IgD-negative memory B cell (primary cell): ENCODE results near the gene TRPV3. TPM values are rescaled to one million over a fixed set of nuclear protein-coding genes. Genes with fewer than 3 reads are reported as not detected.
A peak's percentile ranks its signal among the peaks of the same experiment; 100 is the strongest.

Experiments used
- H3K27ac Mint-ChIP-seq, 3 donors: one replicate each; pipeline ENCODE4 v1.8.0; 2020 to 2022; ENCODE audit warnings: mild to moderate bottlenecking in 3 of 3, mixed read lengths in 3 of 3, moderate library complexity in 1 of 3
- H3K27me3 Mint-ChIP-seq: one replicate; pipeline ENCODE4 v1.8.0; 2021; ENCODE audit warnings: mixed read lengths
- H3K36me3 Mint-ChIP-seq: one replicate; pipeline ENCODE4 v1.8.0; 2020; ENCODE audit warnings: mild to moderate bottlenecking, mixed read lengths
- H3K4me1 Mint-ChIP-seq, 3 donors: one replicate each; pipeline ENCODE4 v1.8.0; 2020 to 2022; ENCODE audit warnings: mixed read lengths in 3 of 3, mild to moderate bottlenecking in 1 of 3
- H3K4me3 Mint-ChIP-seq, 4 donors: one replicate each; pipeline ENCODE4 v1.8.0; 2020 to 2022; ENCODE audit warnings: mild to moderate bottlenecking in 4 of 4, mixed read lengths in 4 of 4, moderate library complexity in 3 of 4
- H3K9me3 Mint-ChIP-seq, 3 donors: one replicate each; pipeline ENCODE4 v1.8.0; 2020 to 2021; ENCODE audit warnings: mixed read lengths in 3 of 3, mild to moderate bottlenecking in 1 of 3
- polyA plus RNA-seq: library from polyadenylated mRNA; unstranded; fragments of 300-500 nt; fragmentation: Illumina TruSeq; gene quantifications from one replicate; pipeline ENCODE4 v1.2.3, GENCODE V29; 2021

TRPV3 gene
- polyA plus RNA-seq, 1 donor from 2014 or later: 2.2 TPM

- Mint-ChIP-seq H3K9me3 (peaks cover 0 to 5% (median 0%) of the 10 kb centered on the region in 3 donors), H3K36me3 (no peaks in the 10 kb centered on the region), H3K4me3 (no peak overlapping the region), H3K27me3 (peaks cover 1% of the 10 kb centered on the region), H3K27ac (no peak overlapping the region), H3K4me1 (no peaks in the 10 kb centered on the region)
Observed at GRCh38 chr17:3507071-3507470, 50.5 kb downstream of the TRPV3 start.

- H3K4me1 Mint-ChIP-seq: no peaks in the 10 kb centered on the region
- no peak overlapping the region for H3K4me3 Mint-ChIP-seq
- H3K27ac Mint-ChIP-seq: no peak overlapping the region
- H3K27me3 Mint-ChIP-seq: peaks cover 1% of the 10 kb centered on the region
- H3K36me3 Mint-ChIP-seq: no peaks in the 10 kb centered on the region
- H3K9me3 Mint-ChIP-seq: peaks cover 0 to 5% (median 0%) of the 10 kb centered on the region in 3 donors
Observed at GRCh38 chr17:3506054-3506453, 51.6 kb downstream of the TRPV3 start.

- Mint-ChIP-seq H3K9me3 (peaks cover 0 to 5% (median 0%) of the 10 kb centered on the region in 3 donors), H3K4me1 (no peaks in the 10 kb centered on the region), H3K4me3 (no peak overlapping the region), H3K36me3 (no peaks in the 10 kb centered on the region), H3K27ac (no peak overlapping the region), H3K27me3 (peaks cover 1% of the 10 kb centered on the region)
Observed at GRCh38 chr17:3505008-3505407, 52.6 kb downstream of the TRPV3 start.

GRCh38 chr17:3503285-3503684, 54.3 kb downstream of the TRPV3 start:
- Mint-ChIP-seq H3K36me3 (no peaks in the 10 kb centered on the region), H3K27ac (no peak overlapping the region), H3K9me3 (no peaks in the 10 kb centered on the region), H3K4me1 (no peaks in the 10 kb centered on the region), H3K4me3 (no peak overlapping the region), H3K27me3 (no peaks in the 10 kb centered on the region)

GRCh38 chr17:3502466-3502865, 55.1 kb downstream of the TRPV3 start:
- Mint-ChIP-seq H3K4me1 (no peaks in the 10 kb centered on the region), H3K36me3 (no peaks in the 10 kb centered on the region), H3K9me3 (no peaks in the 10 kb centered on the region), H3K4me3 (no peak overlapping the region), H3K27me3 (no peaks in the 10 kb centered on the region), H3K27ac (no peak overlapping the region)

- H3K9me3 Mint-ChIP-seq: no peaks in the 10 kb centered on the region
Observed at GRCh38 chr17:3501344-3501743, 56.3 kb downstream of the TRPV3 start.

GRCh38 chr17:3497101-3497500, 60.5 kb downstream of the TRPV3 start:
- Mint-ChIP-seq H3K27ac (no peak overlapping the region), H3K4me1 (no peaks in the 10 kb centered on the region), H3K36me3 (peaks cover 2% of the 10 kb centered on the region), H3K9me3 (peaks cover 0 to 4% (median 2%) of the 10 kb centered on the region in 3 donors), H3K27me3 (peaks cover 10% of the 10 kb centered on the region), H3K4me3 (no peak overlapping the region)

More at GRCh38 chr17:3501344-3501743, 56.3 kb downstream of the TRPV3 start:
- Mint-ChIP-seq H3K36me3 (no peaks in the 10 kb centered on the region), H3K4me3 (no peak overlapping the region), H3K27ac (no peak overlapping the region), H3K4me1 (no peaks in the 10 kb centered on the region), H3K27me3 (no peaks in the 10 kb centered on the region)

- H3K9me3 Mint-ChIP-seq: no peaks in the 10 kb centered on the region
- H3K4me1 Mint-ChIP-seq: no peaks in the 10 kb centered on the region
- H3K27me3 Mint-ChIP-seq: peaks cover 21% of the 10 kb centered on the region
- no peak overlapping the region for H3K27ac Mint-ChIP-seq
- no peak overlapping the region for H3K4me3 Mint-ChIP-seq
- H3K36me3 Mint-ChIP-seq: no peaks in the 10 kb centered on the region
Observed at GRCh38 chr17:3485481-3486068, 72.0 kb downstream of the TRPV3 start.

- peaks cover 9% of the 10 kb centered on the region for H3K27me3 Mint-ChIP-seq
- H3K9me3 Mint-ChIP-seq: no peaks in the 10 kb centered on the region
- no peaks in the 10 kb centered on the region for H3K4me1 Mint-ChIP-seq
- no peak overlapping the region for H3K27ac Mint-ChIP-seq
- H3K4me3 Mint-ChIP-seq: no peak overlapping the region
- no peaks in the 10 kb centered on the region for H3K36me3 Mint-ChIP-seq
Observed at GRCh38 chr17:3482852-3483251, 74.8 kb downstream of the TRPV3 start.

- Mint-ChIP-seq H3K4me1 (peaks cover 0 to 8% (median 1%) of the 10 kb centered on the region in 3 donors), H3K4me3 (no peak overlapping the region), H3K9me3 (no peaks in the 10 kb centered on the region), H3K27ac (no peak overlapping the region), H3K27me3 (peaks cover 2% of the 10 kb centered on the region), H3K36me3 (no peaks in the 10 kb centered on the region)
Observed at GRCh38 chr17:3479988-3480387, 77.6 kb downstream of the TRPV3 start.

- Mint-ChIP-seq H3K27ac (no peak within 1 kb of the TSS), H3K4me1 (peaks cover 0 to 8% (median 1%) of the 10 kb centered on the region in 3 donors), H3K27me3 (peaks cover 2% of the 10 kb centered on the region), H3K4me3 (peak within 1 kb of the TSS in 2 of 4 donors; percentile 39 to 71), H3K9me3 (no peaks in the 10 kb centered on the region), H3K36me3 (no peaks in the 10 kb centered on the region)
Observed at GRCh38 chr17:3475812-3476610, 81.6 kb downstream of the TRPV3 start, which contains the start of gene ASPA. Gene ASPA, plus strand, starts transcription at chr17:3475997. Its CDS starts 163 bp downstream, at chr17:3476160.

GRCh38 chr17:3475251-3475685, 82.3 kb downstream of the TRPV3 start:
- Mint-ChIP-seq H3K9me3 (no peaks in the 10 kb centered on the region), H3K4me3 (no peak overlapping the region), H3K27me3 (peaks cover 2% of the 10 kb centered on the region)

GRCh38 chr17:3474212-3474611, 83.4 kb downstream of the TRPV3 start:
- Mint-ChIP-seq H3K4me1 (peaks cover 0 to 8% (median 1%) of the 10 kb centered on the region in 3 donors), H3K4me3 (no peak overlapping the region), H3K27ac (no peak overlapping the region), H3K36me3 (peaks cover 2% of the 10 kb centered on the region), H3K27me3 (no peaks in the 10 kb centered on the region), H3K9me3 (no peaks in the 10 kb centered on the region)

More at GRCh38 chr17:3475251-3475685, 82.3 kb downstream of the TRPV3 start:
- peaks cover 0 to 8% (median 1%) of the 10 kb centered on the region in 3 donors for H3K4me1 Mint-ChIP-seq
- H3K27ac Mint-ChIP-seq: no peak overlapping the region
- no peaks in the 10 kb centered on the region for H3K36me3 Mint-ChIP-seq

- H3K9me3 Mint-ChIP-seq: no peaks in the 10 kb centered on the region
- peaks cover 0 to 8% (median 1%) of the 10 kb centered on the region in 3 donors for H3K4me1 Mint-ChIP-seq
- H3K27ac Mint-ChIP-seq: no peak overlapping the region
- peaks cover 2% of the 10 kb centered on the region for H3K27me3 Mint-ChIP-seq
- peaks cover 2% of the 10 kb centered on the region for H3K36me3 Mint-ChIP-seq
- H3K4me3 Mint-ChIP-seq: no peak overlapping the region
Observed at GRCh38 chr17:3472137-3472536, 85.5 kb downstream of the TRPV3 start.

GRCh38 chr17:3471599-3471998, 86.0 kb downstream of the TRPV3 start, which contains the start of gene SPATA22:
Gene SPATA22, minus strand, starts transcription at chr17:3471819. Its CDS starts 2,494 bp downstream, at chr17:3469325.
- Mint-ChIP-seq H3K9me3 (no peaks in the 10 kb centered on the region), H3K4me1 (peaks cover 0 to 8% (median 1%) of the 10 kb centered on the region in 3 donors), H3K4me3 (no peak within 1 kb of the TSS), H3K27ac (no peak within 1 kb of the TSS), H3K27me3 (peaks cover 2% of the 10 kb centered on the region), H3K36me3 (peaks cover 2% of the 10 kb centered on the region)
